ENCODE measurements around the gene ISCA2. TPM values are rescaled to one million over a fixed set of nuclear protein-coding genes. Genes with fewer than 3 reads are reported as not detected.

The ISCA2 gene
- total and polyA plus RNA-seq, 2 donors (not counting 3 experiments of a cell fraction or from before 2014, with no cell fraction given) = 22.6 to 25.7 TPM

DNA sequence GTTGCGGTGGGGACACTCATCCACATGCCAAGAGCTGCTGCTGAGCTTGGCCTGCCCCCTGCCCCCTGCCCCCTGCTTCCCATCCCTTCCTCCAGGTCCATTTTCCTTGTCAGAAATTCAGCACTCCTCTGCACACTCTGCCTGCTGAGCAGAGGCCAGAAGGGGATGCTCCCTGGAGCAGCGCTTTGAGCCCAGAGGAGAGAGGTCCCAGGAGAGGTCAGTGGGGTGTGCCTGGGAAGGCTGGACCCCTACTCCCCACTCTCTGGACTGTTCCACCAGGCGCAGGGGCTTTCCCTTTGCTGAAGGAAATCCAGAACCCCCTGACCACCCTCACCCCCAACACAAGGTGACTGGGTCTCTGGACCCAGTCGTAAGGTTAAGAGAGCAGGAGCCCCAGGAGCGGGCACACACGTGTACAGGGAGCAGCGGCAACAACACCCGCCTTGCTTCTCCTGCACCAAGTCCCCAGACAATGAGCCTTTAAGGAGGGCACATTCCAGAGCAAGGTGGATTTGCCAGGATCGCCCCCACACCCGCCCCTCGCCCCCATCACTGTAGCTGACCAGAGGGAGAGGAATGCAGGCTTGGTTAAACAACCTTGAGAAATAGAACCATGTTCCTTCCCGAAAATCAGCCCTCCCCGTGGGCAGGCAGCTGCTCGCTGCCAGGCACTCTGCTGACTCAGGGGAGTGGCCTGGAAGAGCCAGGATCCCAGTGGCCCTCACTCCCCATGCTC is 30.7 kb downstream of the ISCA2 start:
- no peak overlapping the region for H3K4me2 ChIP-seq (ENCODE audit: insufficient read depth, low read length)
- H3K9me1 ChIP-seq (replicated peaks; ENCODE audit: control insufficient read depth, extremely low read depth, insufficient read depth, low read length) = no peaks in the 10 kb centered on the region
- no peaks in the 10 kb centered on the region for H4K20me1 ChIP-seq (replicated peaks; ENCODE audit: control insufficient read depth, extremely low read depth, insufficient read depth, low read length)
- no peaks in the 10 kb centered on the region for H3K9me3 ChIP-seq (replicated peaks; ENCODE audit: control insufficient read depth, insufficient read depth, low read length)
- FAIRE-seq (no peak), DNase-seq (ENCODE audit: low read depth, low spot score) (no peak)
- H3K27ac ChIP-seq (ENCODE audit: insufficient read depth, low read depth, low read length) = no peak overlapping the region
- H3K4me3 ChIP-seq (replicated peaks in 1 of 3; ENCODE audit: insufficient read depth in 1 of 3, low read depth in 1 of 3, low read length in 3 of 3) = no peak overlapping the region
- POLR2A ChIA-PET = no interaction called here
- H3K36me3 ChIP-seq (ENCODE audit: control insufficient read depth in 2 of 2, extremely low read depth in 1 of 2, insufficient read depth in 2 of 2, low read length in 2 of 2) = peaks cover 8 to 43% of the 10 kb centered on the region in 2 experiments
- H2AFZ ChIP-seq (ENCODE audit: low read depth, low read length) = no peak overlapping the region
- H3K4me1 ChIP-seq (ENCODE audit: control insufficient read depth, extremely low read depth, insufficient read depth, low read length) = no peaks in the 10 kb centered on the region
- CTCF ChIA-PET = no interaction called here
- no TSS peak for BruUV-seq (replicated peaks)
- intact Hi-C loops (cut with micrococcal nuclease) = no loop called here
- no peaks in the 10 kb centered on the region for H3K79me2 ChIP-seq (ENCODE audit: control insufficient read depth, insufficient read depth, low read length)
- dilution Hi-C loops (cut with MboI; ENCODE audit: extremely low pct_ligation_motif_present, low sequenced_read_pairs) = no loop called here
- no peaks in the 10 kb centered on the region for H3K27me3 ChIP-seq (ENCODE audit: control insufficient read depth in 2 of 2, insufficient read depth in 2 of 2, low read length in 2 of 2)
- no peak overlapping the region for H3K9ac ChIP-seq (replicated peaks; ENCODE audit: extremely low read depth, insufficient read depth, low read length)
- TF ChIP-seq POLR2A (IDR thresholded peaks at IDR 0.05; ENCODE audit: low read depth, low read length) = no peak
- no peak for TF ChIP-seq JUN (IDR thresholded peaks at IDR 0.05; ENCODE audit: borderline replicate concordance, insufficient read depth, insufficient read length, low read depth)
- TF ChIP-seq, protein P1, sequence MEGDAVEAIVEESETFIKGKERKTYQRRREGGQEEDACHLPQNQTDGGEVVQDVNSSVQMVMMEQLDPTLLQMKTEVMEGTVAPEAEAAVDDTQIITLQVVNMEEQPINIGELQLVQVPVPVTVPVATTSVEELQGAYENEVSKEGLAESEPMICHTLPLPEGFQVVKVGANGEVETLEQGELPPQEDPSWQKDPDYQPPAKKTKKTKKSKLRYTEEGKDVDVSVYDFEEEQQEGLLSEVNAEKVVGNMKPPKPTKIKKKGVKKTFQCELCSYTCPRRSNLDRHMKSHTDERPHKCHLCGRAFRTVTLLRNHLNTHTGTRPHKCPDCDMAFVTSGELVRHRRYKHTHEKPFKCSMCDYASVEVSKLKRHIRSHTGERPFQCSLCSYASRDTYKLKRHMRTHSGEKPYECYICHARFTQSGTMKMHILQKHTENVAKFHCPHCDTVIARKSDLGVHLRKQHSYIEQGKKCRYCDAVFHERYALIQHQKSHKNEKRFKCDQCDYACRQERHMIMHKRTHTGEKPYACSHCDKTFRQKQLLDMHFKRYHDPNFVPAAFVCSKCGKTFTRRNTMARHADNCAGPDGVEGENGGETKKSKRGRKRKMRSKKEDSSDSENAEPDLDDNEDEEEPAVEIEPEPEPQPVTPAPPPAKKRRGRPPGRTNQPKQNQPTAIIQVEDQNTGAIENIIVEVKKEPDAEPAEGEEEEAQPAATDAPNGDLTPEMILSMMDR (IDR thresholded peaks at IDR 0.05; ENCODE audit: extremely low read depth in 1 of 2, insufficient read depth in 1 of 2, low read depth in 1 of 2, low read length in 2 of 2) = no peak
- no peak for TF ChIP-seq MYC (IDR thresholded peaks at IDR 0.05; ENCODE audit: low read depth, low read length)
- TF ChIP-seq, protein P2, sequence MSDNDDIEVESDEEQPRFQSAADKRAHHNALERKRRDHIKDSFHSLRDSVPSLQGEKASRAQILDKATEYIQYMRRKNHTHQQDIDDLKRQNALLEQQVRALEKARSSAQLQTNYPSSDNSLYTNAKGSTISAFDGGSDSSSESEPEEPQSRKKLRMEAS (IDR thresholded peaks at IDR 0.05; ENCODE audit: insufficient read depth, insufficient read length) = no peak
- no peak for TF ChIP-seq POLR2AphosphoS5 (IDR thresholded peaks at IDR 0.05; ENCODE audit: insufficient read depth, low read depth, low read length)
- no peak for TF ChIP-seq FOS (IDR thresholded peaks at IDR 0.05; ENCODE audit: borderline replicate concordance, insufficient read depth, low read length)
- TF ChIP-seq EZH2 (IDR thresholded peaks at IDR 0.05; ENCODE audit: borderline replicate concordance, low read depth, low read length, severe bottlenecking) = no peak
- TF ChIP-seq GATA2 (IDR thresholded peaks at IDR 0.05; ENCODE audit: insufficient read depth, insufficient read length, low read depth, low read length) = no peak
